Measurements from ENCODE around the gene LHFPL3.

Gene LHFPL3

DNA sequence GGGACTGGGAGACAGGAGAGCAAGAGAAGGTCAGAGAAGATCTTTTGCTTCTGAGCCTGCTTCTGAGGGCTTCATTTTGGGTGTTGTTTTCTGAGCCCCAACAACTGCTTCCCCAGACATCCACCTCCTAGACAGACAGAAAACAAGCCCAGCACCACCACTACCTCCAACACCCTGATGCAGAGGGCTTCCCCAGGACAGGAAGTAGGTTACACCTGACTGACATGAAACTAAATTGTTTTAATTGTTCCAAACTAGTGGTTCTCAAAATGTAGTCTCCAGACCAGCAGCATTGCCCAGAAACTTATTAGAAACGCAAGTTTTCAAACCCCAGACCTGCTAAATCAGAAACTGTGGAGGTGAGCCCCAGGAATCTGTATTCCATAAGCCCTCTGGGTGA, 522.0 kb downstream of the LHFPL3 start:
- no peak overlapping the region for H3K4me3 Mint-ChIP-seq
- H3K4me1 Mint-ChIP-seq, result no peaks in the 10 kb centered on the region
- no peak overlapping the region for H3K27ac Mint-ChIP-seq
- H3K27me3 Mint-ChIP-seq (ENCODE audit: low read depth, poor library complexity), result peaks cover 20% of the 10 kb centered on the region
- no peaks in the 10 kb centered on the region for H3K9me3 Mint-ChIP-seq
- DNase-seq, result no peak
- TF ChIP-seq, protein P1, sequence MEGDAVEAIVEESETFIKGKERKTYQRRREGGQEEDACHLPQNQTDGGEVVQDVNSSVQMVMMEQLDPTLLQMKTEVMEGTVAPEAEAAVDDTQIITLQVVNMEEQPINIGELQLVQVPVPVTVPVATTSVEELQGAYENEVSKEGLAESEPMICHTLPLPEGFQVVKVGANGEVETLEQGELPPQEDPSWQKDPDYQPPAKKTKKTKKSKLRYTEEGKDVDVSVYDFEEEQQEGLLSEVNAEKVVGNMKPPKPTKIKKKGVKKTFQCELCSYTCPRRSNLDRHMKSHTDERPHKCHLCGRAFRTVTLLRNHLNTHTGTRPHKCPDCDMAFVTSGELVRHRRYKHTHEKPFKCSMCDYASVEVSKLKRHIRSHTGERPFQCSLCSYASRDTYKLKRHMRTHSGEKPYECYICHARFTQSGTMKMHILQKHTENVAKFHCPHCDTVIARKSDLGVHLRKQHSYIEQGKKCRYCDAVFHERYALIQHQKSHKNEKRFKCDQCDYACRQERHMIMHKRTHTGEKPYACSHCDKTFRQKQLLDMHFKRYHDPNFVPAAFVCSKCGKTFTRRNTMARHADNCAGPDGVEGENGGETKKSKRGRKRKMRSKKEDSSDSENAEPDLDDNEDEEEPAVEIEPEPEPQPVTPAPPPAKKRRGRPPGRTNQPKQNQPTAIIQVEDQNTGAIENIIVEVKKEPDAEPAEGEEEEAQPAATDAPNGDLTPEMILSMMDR (IDR thresholded peaks at IDR 0.05), result no peak
- no peaks in the 10 kb centered on the region for H3K36me3 Mint-ChIP-seq (ENCODE audit: low read depth)

DNA sequence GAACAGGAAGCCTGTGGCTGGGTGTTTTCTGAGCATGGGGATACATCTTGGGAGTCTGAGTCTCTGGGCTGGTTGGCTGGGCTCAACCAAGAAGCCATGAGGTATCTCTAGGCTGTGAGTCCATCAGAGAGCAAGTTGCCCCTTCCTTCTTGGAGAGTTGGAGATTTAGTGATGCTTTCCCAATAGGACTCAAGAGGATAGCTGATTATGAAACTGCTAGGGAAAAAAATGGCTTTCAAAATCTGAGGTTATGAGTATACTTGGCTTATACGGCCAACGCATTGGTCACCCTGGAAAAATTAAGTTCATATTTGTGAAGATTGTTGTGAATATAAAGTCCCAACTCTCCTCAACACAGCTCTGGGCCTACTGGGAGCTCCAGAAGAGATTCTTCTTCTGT, 522.9 kb downstream of the LHFPL3 start:
- Mint-ChIP-seq H3K9me3 (no peaks in the 10 kb centered on the region), H3K4me3 (no peak overlapping the region)
- TF ChIP-seq, protein P1 (IDR thresholded peaks at IDR 0.05), result no peak

DNA sequence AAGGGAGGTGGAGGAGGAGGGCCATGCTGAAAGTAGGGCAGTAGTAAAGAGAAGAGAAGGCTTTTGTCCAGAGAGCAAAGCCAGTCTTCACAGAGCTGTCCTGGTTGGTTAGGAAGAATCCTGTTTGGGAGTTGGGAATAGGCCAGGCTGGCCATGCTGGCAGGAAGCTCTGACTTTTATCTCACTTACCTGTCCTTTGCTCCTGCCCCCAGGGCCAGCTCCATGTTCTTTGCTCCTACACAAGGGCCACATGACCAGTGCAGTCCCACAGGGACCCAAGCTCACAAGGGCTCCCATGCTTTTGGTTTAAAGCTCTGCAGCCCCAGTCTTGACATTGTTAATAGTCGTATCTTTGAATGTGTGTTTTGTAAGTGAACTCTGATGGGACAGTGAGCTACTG, 524.0 kb downstream of the LHFPL3 start:
- peaks cover 17% of the 10 kb centered on the region for H3K27me3 Mint-ChIP-seq (ENCODE audit: low read depth, poor library complexity)
- H3K27ac Mint-ChIP-seq, result peak overlapping the region; percentile 87
- no peaks in the 10 kb centered on the region for H3K36me3 Mint-ChIP-seq (ENCODE audit: low read depth)
- TF ChIP-seq, protein P1 (IDR thresholded peaks at IDR 0.05), result no peak
- no peak overlapping the region for H3K4me3 Mint-ChIP-seq
- DNase-seq, result no peak
- no peaks in the 10 kb centered on the region for H3K9me3 Mint-ChIP-seq
- no peaks in the 10 kb centered on the region for H3K4me1 Mint-ChIP-seq

More for the DNA sequence above, 522.9 kb downstream of the LHFPL3 start:
- no peak for DNase-seq
- no peaks in the 10 kb centered on the region for H3K36me3 Mint-ChIP-seq (ENCODE audit: low read depth)
- H3K4me1 Mint-ChIP-seq, result no peaks in the 10 kb centered on the region
- peaks cover 17% of the 10 kb centered on the region for H3K27me3 Mint-ChIP-seq (ENCODE audit: low read depth, poor library complexity)
- H3K27ac Mint-ChIP-seq, result no peak overlapping the region

DNA sequence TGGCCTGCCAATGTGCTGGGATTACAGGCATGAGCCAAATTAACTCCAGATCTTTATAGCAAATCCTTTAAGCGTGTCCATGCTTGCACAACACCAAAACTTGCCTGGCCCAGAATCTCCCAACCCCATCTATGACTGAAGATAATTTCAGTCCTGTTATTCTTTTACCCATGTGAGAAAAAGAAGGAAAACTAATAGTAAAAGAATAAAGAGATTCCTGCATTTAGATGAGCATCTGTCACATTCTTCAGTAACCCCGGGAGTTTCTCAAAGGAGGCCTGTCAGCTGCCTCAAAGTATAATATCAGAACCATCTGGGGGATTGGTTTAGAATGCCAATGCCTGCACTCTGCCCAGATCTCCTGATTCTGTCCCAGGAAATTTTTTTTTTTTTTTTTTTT, 527.5 kb downstream of the LHFPL3 start:
- Mint-ChIP-seq H3K4me1 (no peaks in the 10 kb centered on the region), H3K9me3 (no peaks in the 10 kb centered on the region), H3K27me3 (ENCODE audit: low read depth, poor library complexity) (peaks cover 34% of the 10 kb centered on the region), H3K36me3 (ENCODE audit: low read depth) (no peaks in the 10 kb centered on the region), H3K27ac (no peak overlapping the region), H3K4me3 (no peak overlapping the region)
- TF ChIP-seq, protein P1 (IDR thresholded peaks at IDR 0.05), result no peak
- DNase-seq, result no peak

DNA sequence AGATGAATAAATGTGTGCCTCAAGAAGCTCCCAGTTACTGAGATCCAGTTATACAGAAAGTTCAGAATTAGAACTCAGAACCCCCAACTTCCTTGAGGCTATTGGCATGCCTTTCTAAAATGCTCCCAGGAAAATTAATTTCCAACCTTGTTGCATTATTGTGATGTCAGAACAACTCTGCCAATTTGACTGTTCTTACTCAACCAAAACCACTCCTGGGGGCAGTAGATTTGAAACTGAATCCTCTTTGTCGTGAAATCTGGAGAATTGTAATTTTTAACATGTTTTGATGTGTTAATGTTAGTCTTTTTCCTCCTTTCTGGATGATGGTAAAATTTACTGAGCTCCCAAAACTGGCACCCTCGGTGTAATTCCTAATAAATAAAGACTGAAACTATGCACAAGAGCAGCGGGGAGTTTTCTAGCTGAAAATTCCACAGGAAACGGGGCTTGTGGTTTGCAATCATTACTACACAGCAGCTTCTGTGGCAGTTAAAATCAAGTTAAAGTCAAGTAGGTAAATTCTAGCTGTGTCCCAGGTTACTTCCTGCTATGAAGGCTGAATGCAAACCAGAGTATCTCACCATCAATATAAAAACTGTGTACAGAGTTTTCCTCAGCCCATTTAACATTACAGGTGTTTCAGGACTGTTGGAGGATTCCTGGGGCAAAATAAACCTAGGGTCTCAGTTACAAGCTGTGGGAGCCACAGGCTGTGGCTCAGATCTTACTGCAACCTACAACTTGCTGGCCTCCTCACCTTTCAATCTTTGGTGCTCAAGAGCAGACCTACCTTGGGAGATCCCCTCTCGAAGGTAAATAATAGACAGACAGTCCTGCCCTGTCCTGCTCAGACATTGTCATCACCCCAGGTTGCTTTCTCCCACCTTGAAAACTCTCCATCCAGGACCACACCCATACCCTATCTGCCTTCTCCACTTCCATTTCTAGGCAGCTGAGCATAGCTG, 529.3 kb downstream of the LHFPL3 start:
- Mint-ChIP-seq H3K36me3 (ENCODE audit: low read depth) (no peaks in the 10 kb centered on the region), H3K27me3 (ENCODE audit: low read depth, poor library complexity) (peaks cover 39% of the 10 kb centered on the region), H3K9me3 (peaks cover under 1% of the 10 kb centered on the region), H3K4me1 (no peaks in the 10 kb centered on the region), H3K4me3 (no peak overlapping the region), H3K27ac (peak overlapping the region; percentile 14)
- TF ChIP-seq, protein P1 (IDR thresholded peaks at IDR 0.05), result no peak
- DNase-seq, result no peak
